ENCODE data around the gene EXOC4. TPM values are rescaled to one million over a fixed set of nuclear protein-coding genes. Genes with fewer than 3 reads are reported as not detected.

Gene EXOC4
- total and polyA plus RNA-seq, 9 donors = 26.8 to 80.5 (median 70.7) TPM

- 92 to 95% (median 94%) methylated on average over 1 of the region's 1 CpG for WGBS, 3 donors
- H3K4me1 ChIP-seq (ENCODE audit: insufficient read depth) = no peaks in the 10 kb centered on the region
- H3K4me3 ChIP-seq = no peak overlapping the region
- H3K36me3 ChIP-seq = no peaks in the 10 kb centered on the region
- DNase-seq = no peak
- H3K27ac ChIP-seq = no peak overlapping the region
- no peaks in the 10 kb centered on the region for H3K27me3 ChIP-seq
- TF ChIP-seq EP300 (IDR thresholded peaks at IDR 0.05) = no peak
- no peak for TF ChIP-seq CTCF (IDR thresholded peaks at IDR 0.05)
- no peak for TF ChIP-seq POLR2A (IDR thresholded peaks at IDR 0.05)
- no peaks in the 10 kb centered on the region for H3K9me3 ChIP-seq
- intact Hi-C loops (cut with DNase I) = no loop called here
These were observed 687.5 kb downstream of the EXOC4 start for GRCh38 chr7:133940368-133940767.

GRCh38 chr7:133941496-133941895 is 688.6 kb downstream of the EXOC4 start:
- TF ChIP-seq CTCF (IDR thresholded peaks at IDR 0.05) = no peak
- TF ChIP-seq POLR2A (IDR thresholded peaks at IDR 0.05) = no peak
- no peak for TF ChIP-seq EP300 (IDR thresholded peaks at IDR 0.05)
- intact Hi-C loops (cut with DNase I) = no loop called here
- 46 to 61% (median 57%) methylated on average over 2 of the region's 2 CpGs for whole genome bisulfite sequencing, 3 donors
- Histone ChIP-seq H3K27ac (no peak overlapping the region), H3K9me3 (no peaks in the 10 kb centered on the region), H3K27me3 (no peaks in the 10 kb centered on the region), H3K4me1 (ENCODE audit: insufficient read depth) (no peaks in the 10 kb centered on the region), H3K36me3 (no peaks in the 10 kb centered on the region), H3K4me3 (no peak overlapping the region)
- no peak for DNase-seq

- DNase-seq = no peak
- H3K4me3 ChIP-seq = no peak overlapping the region
- no peak for TF ChIP-seq EP300 (IDR thresholded peaks at IDR 0.05)
- TF ChIP-seq POLR2A (IDR thresholded peaks at IDR 0.05) = no peak
- TF ChIP-seq CTCF (IDR thresholded peaks at IDR 0.05) = no peak
- no peak overlapping the region for H3K27ac ChIP-seq
- H3K27me3 ChIP-seq = no peaks in the 10 kb centered on the region
- no peaks in the 10 kb centered on the region for H3K4me1 ChIP-seq (ENCODE audit: insufficient read depth)
- WGBS, 3 donors = 69 to 95% (median 95%) methylated on average over 5 of the region's 5 CpGs
- intact Hi-C loops (cut with DNase I) = no loop called here
- H3K9me3 ChIP-seq = no peaks in the 10 kb centered on the region
- H3K36me3 ChIP-seq = no peaks in the 10 kb centered on the region
These were observed 692.6 kb downstream of the EXOC4 start for GRCh38 chr7:133945497-133945896.

- H3K9me3 ChIP-seq = no peaks in the 10 kb centered on the region
- WGBS, 3 donors = 84 to 88% (median 85%) methylated on average over 6 of the region's 6 CpGs
- intact Hi-C loops (cut with DNase I) = no loop called here
These were observed 694.8 kb downstream of the EXOC4 start for GRCh38 chr7:133947458-133948254.

More at GRCh38 chr7:133947458-133948254, 694.8 kb downstream of the EXOC4 start:
- Histone ChIP-seq H3K27ac (no peak overlapping the region), H3K4me1 (ENCODE audit: insufficient read depth) (no peaks in the 10 kb centered on the region), H3K27me3 (no peaks in the 10 kb centered on the region), H3K4me3 (no peak overlapping the region), H3K36me3 (no peaks in the 10 kb centered on the region)
- no peak for DNase-seq
- no peak for TF ChIP-seq CTCF (IDR thresholded peaks at IDR 0.05)
- no peak for TF ChIP-seq POLR2A (IDR thresholded peaks at IDR 0.05)
- no peak for TF ChIP-seq EP300 (IDR thresholded peaks at IDR 0.05)

All from ovary (tissue), 9 donors.